Measurements from ENCODE around the gene PRM3.

GRCh38 chr16:11313493-11314308 is 40.3 kb upstream of the PRM3 start:
- TF ChIP-seq EZH2phosphoT487 (IDR thresholded peaks at IDR 0.05; ENCODE audit: insufficient read depth, low read depth) (no peak), EZH2 (IDR thresholded peaks at IDR 0.05; ENCODE audit: insufficient read depth, poor library complexity, severe bottlenecking) (no peak)

Data from GM23248 (cell line).